ENCODE results near the gene HS6ST2.

- TF ChIP-seq, protein P1, sequence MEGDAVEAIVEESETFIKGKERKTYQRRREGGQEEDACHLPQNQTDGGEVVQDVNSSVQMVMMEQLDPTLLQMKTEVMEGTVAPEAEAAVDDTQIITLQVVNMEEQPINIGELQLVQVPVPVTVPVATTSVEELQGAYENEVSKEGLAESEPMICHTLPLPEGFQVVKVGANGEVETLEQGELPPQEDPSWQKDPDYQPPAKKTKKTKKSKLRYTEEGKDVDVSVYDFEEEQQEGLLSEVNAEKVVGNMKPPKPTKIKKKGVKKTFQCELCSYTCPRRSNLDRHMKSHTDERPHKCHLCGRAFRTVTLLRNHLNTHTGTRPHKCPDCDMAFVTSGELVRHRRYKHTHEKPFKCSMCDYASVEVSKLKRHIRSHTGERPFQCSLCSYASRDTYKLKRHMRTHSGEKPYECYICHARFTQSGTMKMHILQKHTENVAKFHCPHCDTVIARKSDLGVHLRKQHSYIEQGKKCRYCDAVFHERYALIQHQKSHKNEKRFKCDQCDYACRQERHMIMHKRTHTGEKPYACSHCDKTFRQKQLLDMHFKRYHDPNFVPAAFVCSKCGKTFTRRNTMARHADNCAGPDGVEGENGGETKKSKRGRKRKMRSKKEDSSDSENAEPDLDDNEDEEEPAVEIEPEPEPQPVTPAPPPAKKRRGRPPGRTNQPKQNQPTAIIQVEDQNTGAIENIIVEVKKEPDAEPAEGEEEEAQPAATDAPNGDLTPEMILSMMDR (tag by site-specific recombination; IDR thresholded peaks at IDR 0.05): no peak
- TF ChIP-seq ZNF24 (tag by site-specific recombination; IDR thresholded peaks at IDR 0.05): no peak
- TF ChIP-seq, protein P2, sequence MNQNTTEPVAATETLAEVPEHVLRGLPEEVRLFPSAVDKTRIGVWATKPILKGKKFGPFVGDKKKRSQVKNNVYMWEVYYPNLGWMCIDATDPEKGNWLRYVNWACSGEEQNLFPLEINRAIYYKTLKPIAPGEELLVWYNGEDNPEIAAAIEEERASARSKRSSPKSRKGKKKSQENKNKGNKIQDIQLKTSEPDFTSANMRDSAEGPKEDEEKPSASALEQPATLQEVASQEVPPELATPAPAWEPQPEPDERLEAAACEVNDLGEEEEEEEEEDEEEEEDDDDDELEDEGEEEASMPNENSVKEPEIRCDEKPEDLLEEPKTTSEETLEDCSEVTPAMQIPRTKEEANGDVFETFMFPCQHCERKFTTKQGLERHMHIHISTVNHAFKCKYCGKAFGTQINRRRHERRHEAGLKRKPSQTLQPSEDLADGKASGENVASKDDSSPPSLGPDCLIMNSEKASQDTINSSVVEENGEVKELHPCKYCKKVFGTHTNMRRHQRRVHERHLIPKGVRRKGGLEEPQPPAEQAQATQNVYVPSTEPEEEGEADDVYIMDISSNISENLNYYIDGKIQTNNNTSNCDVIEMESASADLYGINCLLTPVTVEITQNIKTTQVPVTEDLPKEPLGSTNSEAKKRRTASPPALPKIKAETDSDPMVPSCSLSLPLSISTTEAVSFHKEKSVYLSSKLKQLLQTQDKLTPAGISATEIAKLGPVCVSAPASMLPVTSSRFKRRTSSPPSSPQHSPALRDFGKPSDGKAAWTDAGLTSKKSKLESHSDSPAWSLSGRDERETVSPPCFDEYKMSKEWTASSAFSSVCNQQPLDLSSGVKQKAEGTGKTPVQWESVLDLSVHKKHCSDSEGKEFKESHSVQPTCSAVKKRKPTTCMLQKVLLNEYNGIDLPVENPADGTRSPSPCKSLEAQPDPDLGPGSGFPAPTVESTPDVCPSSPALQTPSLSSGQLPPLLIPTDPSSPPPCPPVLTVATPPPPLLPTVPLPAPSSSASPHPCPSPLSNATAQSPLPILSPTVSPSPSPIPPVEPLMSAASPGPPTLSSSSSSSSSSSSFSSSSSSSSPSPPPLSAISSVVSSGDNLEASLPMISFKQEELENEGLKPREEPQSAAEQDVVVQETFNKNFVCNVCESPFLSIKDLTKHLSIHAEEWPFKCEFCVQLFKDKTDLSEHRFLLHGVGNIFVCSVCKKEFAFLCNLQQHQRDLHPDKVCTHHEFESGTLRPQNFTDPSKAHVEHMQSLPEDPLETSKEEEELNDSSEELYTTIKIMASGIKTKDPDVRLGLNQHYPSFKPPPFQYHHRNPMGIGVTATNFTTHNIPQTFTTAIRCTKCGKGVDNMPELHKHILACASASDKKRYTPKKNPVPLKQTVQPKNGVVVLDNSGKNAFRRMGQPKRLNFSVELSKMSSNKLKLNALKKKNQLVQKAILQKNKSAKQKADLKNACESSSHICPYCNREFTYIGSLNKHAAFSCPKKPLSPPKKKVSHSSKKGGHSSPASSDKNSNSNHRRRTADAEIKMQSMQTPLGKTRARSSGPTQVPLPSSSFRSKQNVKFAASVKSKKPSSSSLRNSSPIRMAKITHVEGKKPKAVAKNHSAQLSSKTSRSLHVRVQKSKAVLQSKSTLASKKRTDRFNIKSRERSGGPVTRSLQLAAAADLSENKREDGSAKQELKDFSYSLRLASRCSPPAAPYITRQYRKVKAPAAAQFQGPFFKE (tag by site-specific recombination; IDR thresholded peaks at IDR 0.05; ENCODE audit: borderline replicate concordance): no peak
These were observed 354.6 kb downstream of the HS6ST2 start for GRCh38 chrX:132603700-132604286.
